MCF 10A (cell line): ENCODE results near the gene F8. TPM values are rescaled to one million over a fixed set of nuclear protein-coding genes. Genes with fewer than 3 reads are reported as not detected.
"Not testable (repeated sequence)": the region's sequence is repeated elsewhere in the genome, so short reads cannot be mapped to it uniquely, and the experiment has no call there.

Experiments used
- BruUV-seq: library from RNA; stranded (reverse); fragments of 400-500 nt; replicated peaks from 2 replicates; lab custom pipeline; 2021; lab: Mats Ljungman, UMichigan
- CTCF ChIA-PET: fragments of 300-600 bp; sonication (Branson Sonifier 250); formaldehyde crosslinking; extraction: SDS; loops from one replicate; lab custom pipeline; 2021; ENCODE audit warnings: antibody characterized with exemption, inconsistent platforms; lab: Yijun Ruan, JAX
- POLR2A ChIA-PET: fragments of 300-600, 350-650 bp; sonication (Branson Sonifier 250); formaldehyde crosslinking; extraction: SDS; loops from one replicate; lab custom pipeline; 2020; ENCODE audit warnings: antibody characterized with exemption, inconsistent platforms; lab: Yijun Ruan, JAX
- DNase-seq: peaks from one replicate; pipeline ENCODE4 v3.0.0-alpha.2; 2018; ENCODE audit not compliant: unreplicated experiment
- H3K27ac Mint-ChIP-seq: one replicate; pipeline ENCODE4 v1.8.0; 2022; ENCODE audit warnings: mild to moderate bottlenecking, low read depth, mixed read lengths; ENCODE audit not compliant: unreplicated experiment
- H3K27me3 Mint-ChIP-seq: one replicate; pipeline ENCODE4 v1.8.0; 2022; ENCODE audit warnings: mixed read lengths; ENCODE audit not compliant: insufficient read depth, unreplicated experiment
- H3K36me3 Mint-ChIP-seq: one replicate; pipeline ENCODE4 v1.8.0; 2022; ENCODE audit warnings: mild to moderate bottlenecking, moderate library complexity, mixed read lengths; ENCODE audit not compliant: insufficient read depth, unreplicated experiment
- H3K4me1 Mint-ChIP-seq: one replicate; pipeline ENCODE4 v1.8.0; 2022; ENCODE audit warnings: mixed read lengths; ENCODE audit not compliant: insufficient read depth, unreplicated experiment
- H3K4me3 Mint-ChIP-seq: one replicate; pipeline ENCODE4 v1.8.0; 2022; ENCODE audit warnings: mild to moderate bottlenecking, moderate library complexity, mixed read lengths; ENCODE audit not compliant: unreplicated experiment
- H3K9me3 Mint-ChIP-seq: one replicate; pipeline ENCODE4 v1.8.0; 2022; ENCODE audit warnings: mixed read lengths; ENCODE audit not compliant: unreplicated experiment
- CTCF ChIP-seq: fragments of 200-600 bp; IDR thresholded peaks from one replicate; pipeline ENCODE4 v1.8.0; 2022; ENCODE audit warnings: antibody characterized with exemption, mild to moderate bottlenecking; ENCODE audit not compliant: unreplicated experiment
- intact Hi-C: fragments of 100-400 bp; cut with micrococcal nuclease; formaldehyde crosslinking; loops from 2 replicates; pipeline ENCODE4 v1.14.1; 2022
- total RNA-seq: library from RNA; stranded (reverse); gene quantifications from 2 replicates; pipeline ENCODE4 v1.2.3, GENCODE V29; 2022

Gene F8
- total RNA-seq, 1 experiment from 2014 or later = 5.3 TPM

- POLR2A ChIA-PET = no interaction called here
- no peak for TF ChIP-seq CTCF
- H3K27ac Mint-ChIP-seq = no peak overlapping the region
- BruUV-seq = no TSS peak
- H3K9me3 Mint-ChIP-seq = peaks cover 27% of the 10 kb centered on the region
- intact Hi-C loops = no loop called here
- no peaks in the 10 kb centered on the region for H3K4me1 Mint-ChIP-seq
- H3K4me3 Mint-ChIP-seq = no peak overlapping the region
- H3K36me3 Mint-ChIP-seq = no peaks in the 10 kb centered on the region
- peaks cover 19% of the 10 kb centered on the region for H3K27me3 Mint-ChIP-seq
- DNase-seq = no peak
- CTCF ChIA-PET = interaction anchor here (0.6 kb wide), 1 partner anchor 241 kb away, joined by 3 read pairs; no protein-coding TSS in a partner anchor
Measured at GRCh38 chrX:154914052-154914451, 108.5 kb downstream of the F8 start.

- BruUV-seq, intact Hi-C loops, H3K4me1 Mint-ChIP-seq, H3K27ac Mint-ChIP-seq, CTCF ChIA-PET, H3K4me3 Mint-ChIP-seq, H3K36me3 Mint-ChIP-seq, POLR2A ChIA-PET, H3K27me3 Mint-ChIP-seq, DNase-seq: not testable (repeated sequence)
- peaks cover 27% of the 10 kb centered on the region for H3K9me3 Mint-ChIP-seq
Measured at GRCh38 chrX:154910528-154910927, 112.0 kb downstream of the F8 start.

GRCh38 chrX:154910048-154910447 is 112.5 kb downstream of the F8 start:
- H3K27me3 Mint-ChIP-seq, H3K36me3 Mint-ChIP-seq, H3K4me3 Mint-ChIP-seq, BruUV-seq, H3K27ac Mint-ChIP-seq, H3K4me1 Mint-ChIP-seq, POLR2A ChIA-PET, intact Hi-C loops, DNase-seq: not testable (repeated sequence)
- peaks cover 27% of the 10 kb centered on the region for H3K9me3 Mint-ChIP-seq
- CTCF ChIA-PET = interaction anchor here (3.6 kb wide), 1 partner anchor 8 kb away, joined by 46 read pairs; no protein-coding TSS in a partner anchor

- no peaks in the 10 kb centered on the region for H3K27me3 Mint-ChIP-seq
- no peak for TF ChIP-seq CTCF
- intact Hi-C loops = no loop called here
- H3K4me1 Mint-ChIP-seq = no peaks in the 10 kb centered on the region
- H3K4me3 Mint-ChIP-seq = no peak overlapping the region
- ChIA-PET CTCF (interaction anchor here (0.6 to 3.6 kb wide), 3 partner anchors 9 to 1279 kb away, joined by 3 to 46 read pairs (median 3); no protein-coding TSS in a partner anchor), POLR2A (interaction anchor here (1.5 kb wide), 1 partner anchor 9 kb away, joined by 4 read pairs; no protein-coding TSS in a partner anchor)
- no peak overlapping the region for H3K27ac Mint-ChIP-seq
- peaks cover 27% of the 10 kb centered on the region for H3K9me3 Mint-ChIP-seq
- no peaks in the 10 kb centered on the region for H3K36me3 Mint-ChIP-seq
- BruUV-seq = no TSS peak
- no peak for DNase-seq
Measured at GRCh38 chrX:154908821-154909220, 113.7 kb downstream of the F8 start.

GRCh38 chrX:154902408-154902807 is 120.1 kb downstream of the F8 start:
- no peak overlapping the region for H3K27ac Mint-ChIP-seq
- intact Hi-C loops = no loop called here
- no TSS peak for BruUV-seq
- ChIA-PET CTCF (interaction anchor here (4.8 kb wide), 1 partner anchor 16 kb away, joined by 30 read pairs; no protein-coding TSS in a partner anchor), POLR2A (no interaction called here)
- no peak for DNase-seq
- TF ChIP-seq CTCF = no peak
- no peak overlapping the region for H3K4me3 Mint-ChIP-seq
- H3K4me1 Mint-ChIP-seq = no peaks in the 10 kb centered on the region
- no peaks in the 10 kb centered on the region for H3K9me3 Mint-ChIP-seq
- H3K36me3 Mint-ChIP-seq = no peaks in the 10 kb centered on the region
- H3K27me3 Mint-ChIP-seq = peaks cover 27% of the 10 kb centered on the region
